Parathyroid adenoma (tissue), 2 donors: Measurements from ENCODE around the gene CXCL11.

ENCODE experiments used
- H2AFZ ChIP-seq: fragments of 300-600 bp; sonication (generic); one replicate; pipeline ENCODE4 v1.7.0; 2017; ENCODE audit warnings: antibody characterized with exemption, mild to moderate bottlenecking
- H3K27ac ChIP-seq: fragments of 300-600 bp; sonication (generic); one replicate; pipeline ENCODE4 v1.7.0; 2017
- H3K27me3 ChIP-seq: fragments of 300-600 bp; sonication (generic); one replicate; pipeline ENCODE4 v1.7.0; 2017; ENCODE audit warnings: low read length; ENCODE audit not compliant: control insufficient read depth, insufficient read depth
- H3K36me3 ChIP-seq: fragments of 300-600 bp; sonication (generic); one replicate; pipeline ENCODE4 v1.7.0; 2017; ENCODE audit warnings: low read length; ENCODE audit not compliant: control insufficient read depth, insufficient read depth
- H3K4me1 ChIP-seq: fragments of 300-600 bp; sonication (generic); one replicate; pipeline ENCODE4 v1.7.0; 2017; ENCODE audit warnings: control low read depth
- H3K4me2 ChIP-seq: fragments of 300-600 bp; sonication (generic); one replicate; pipeline ENCODE4 v1.7.0; 2017; ENCODE audit warnings: low read length
- H3K4me3 ChIP-seq: fragments of 300-600 bp; sonication (generic); one replicate; pipeline ENCODE4 v1.7.0; 2017; ENCODE audit warnings: low read depth, low read length
- H3K79me2 ChIP-seq: fragments of 300-600 bp; sonication (generic); one replicate; pipeline ENCODE4 v1.7.0; 2017; ENCODE audit warnings: control low read depth
- H3K9ac ChIP-seq: fragments of 300-600 bp; sonication (generic); one replicate; pipeline ENCODE4 v1.7.0; 2017; ENCODE audit warnings: mild to moderate bottlenecking
- H3K9me3 ChIP-seq: fragments of 300-600 bp; sonication (generic); one replicate; pipeline ENCODE4 v1.7.0; 2017; ENCODE audit warnings: low read length; ENCODE audit not compliant: control insufficient read depth
- TF ChIP-seq, protein P1 (sequence below): fragments of 300-600 bp; sonication (generic); IDR thresholded peaks from one replicate; pipeline ENCODE4 v1.7.0; 2017; ENCODE audit warnings: antibody characterized with exemption, mild to moderate bottlenecking
- donor health status: primary hyperparathyroidism.

Gene CXCL11

DNA sequence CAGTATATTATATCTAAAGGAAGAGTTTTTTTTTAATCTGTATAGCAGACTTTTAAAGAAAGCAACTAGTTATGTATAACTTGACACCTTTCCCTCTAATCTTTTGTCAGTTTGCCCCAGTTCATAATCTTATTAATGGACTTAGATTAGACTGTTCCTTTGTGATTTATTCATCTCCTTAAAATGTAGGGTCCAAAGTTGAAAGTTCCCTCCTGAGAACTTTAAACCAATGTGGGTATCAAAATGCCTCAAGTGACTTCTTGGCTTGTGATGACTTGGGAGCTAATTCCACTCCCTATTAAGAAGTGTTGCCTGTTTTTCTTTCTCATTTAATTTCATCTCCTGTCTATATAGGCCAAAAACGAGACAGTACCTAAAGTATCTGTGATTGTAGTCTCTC lies 38.8 kb downstream of the CXCL11 start:
- Histone ChIP-seq H3K4me3 (no peak overlapping the region), H3K27ac (no peak overlapping the region)
- TF ChIP-seq, protein P1, sequence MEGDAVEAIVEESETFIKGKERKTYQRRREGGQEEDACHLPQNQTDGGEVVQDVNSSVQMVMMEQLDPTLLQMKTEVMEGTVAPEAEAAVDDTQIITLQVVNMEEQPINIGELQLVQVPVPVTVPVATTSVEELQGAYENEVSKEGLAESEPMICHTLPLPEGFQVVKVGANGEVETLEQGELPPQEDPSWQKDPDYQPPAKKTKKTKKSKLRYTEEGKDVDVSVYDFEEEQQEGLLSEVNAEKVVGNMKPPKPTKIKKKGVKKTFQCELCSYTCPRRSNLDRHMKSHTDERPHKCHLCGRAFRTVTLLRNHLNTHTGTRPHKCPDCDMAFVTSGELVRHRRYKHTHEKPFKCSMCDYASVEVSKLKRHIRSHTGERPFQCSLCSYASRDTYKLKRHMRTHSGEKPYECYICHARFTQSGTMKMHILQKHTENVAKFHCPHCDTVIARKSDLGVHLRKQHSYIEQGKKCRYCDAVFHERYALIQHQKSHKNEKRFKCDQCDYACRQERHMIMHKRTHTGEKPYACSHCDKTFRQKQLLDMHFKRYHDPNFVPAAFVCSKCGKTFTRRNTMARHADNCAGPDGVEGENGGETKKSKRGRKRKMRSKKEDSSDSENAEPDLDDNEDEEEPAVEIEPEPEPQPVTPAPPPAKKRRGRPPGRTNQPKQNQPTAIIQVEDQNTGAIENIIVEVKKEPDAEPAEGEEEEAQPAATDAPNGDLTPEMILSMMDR, result no peak

DNA sequence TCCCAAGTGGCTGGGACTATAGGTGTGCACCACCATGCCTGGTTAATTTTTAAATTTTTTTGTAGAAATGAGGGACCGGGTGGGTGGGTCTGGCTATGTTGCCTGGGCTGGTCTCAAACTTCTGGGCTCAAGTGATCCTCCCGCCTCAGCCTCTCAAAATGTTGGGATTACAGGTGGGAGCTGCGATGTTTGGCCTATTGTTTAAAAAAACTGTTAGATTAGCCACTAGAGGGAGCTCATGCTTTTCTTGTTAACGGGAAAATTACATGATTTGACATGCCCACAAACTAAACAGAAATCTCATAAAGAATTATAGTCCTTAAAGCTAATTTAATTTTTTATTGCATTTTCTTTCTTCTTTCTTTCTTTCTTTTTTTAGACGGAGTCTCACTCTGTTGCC lies 40.1 kb downstream of the CXCL11 start:
- H2AFZ ChIP-seq, result no peak overlapping the region
- no peak overlapping the region for H3K4me3 ChIP-seq
- H3K27ac ChIP-seq, result no peak overlapping the region
- no peak overlapping the region for H3K9ac ChIP-seq
- TF ChIP-seq, protein P1, result peak; percentile 54
- no peaks in the 10 kb centered on the region for H3K27me3 ChIP-seq
- no peaks in the 10 kb centered on the region for H3K9me3 ChIP-seq
- H3K79me2 ChIP-seq, result peaks cover 3% of the 10 kb centered on the region
- H3K4me2 ChIP-seq, result no peak overlapping the region
- H3K4me1 ChIP-seq, result no peaks in the 10 kb centered on the region
- no peaks in the 10 kb centered on the region for H3K36me3 ChIP-seq

More for the DNA sequence above, 38.8 kb downstream of the CXCL11 start:
- Histone ChIP-seq H3K4me2 (no peak overlapping the region), H3K36me3 (no peaks in the 10 kb centered on the region), H2AFZ (no peak overlapping the region), H3K9ac (no peak overlapping the region), H3K27me3 (no peaks in the 10 kb centered on the region), H3K4me1 (no peaks in the 10 kb centered on the region), H3K79me2 (no peaks in the 10 kb centered on the region), H3K9me3 (no peaks in the 10 kb centered on the region)

DNA sequence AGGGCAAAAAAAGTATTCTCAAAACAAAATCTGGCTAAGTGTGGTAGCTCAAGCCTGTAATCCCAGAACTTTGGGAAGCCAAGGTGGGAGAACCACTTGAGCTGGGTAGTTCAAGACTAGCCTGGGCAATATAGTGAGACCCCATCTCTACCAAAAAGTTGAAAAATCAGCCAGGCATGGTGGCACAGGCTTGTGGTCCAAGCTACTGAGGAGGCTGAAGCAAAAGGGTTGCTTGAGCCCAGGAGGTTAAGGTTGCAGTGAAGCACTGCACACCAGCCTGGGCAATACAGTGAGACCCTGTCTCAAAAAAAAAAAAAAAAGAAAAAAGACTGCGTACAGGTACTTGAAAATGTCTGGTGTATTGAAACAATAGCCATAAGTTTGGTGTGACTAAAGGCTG lies 43.4 kb downstream of the CXCL11 start:
- no peaks in the 10 kb centered on the region for H3K36me3 ChIP-seq
- no peaks in the 10 kb centered on the region for H3K4me1 ChIP-seq
- H3K9ac ChIP-seq, result no peak overlapping the region
- no peak overlapping the region for H3K4me3 ChIP-seq
- H3K79me2 ChIP-seq, result peaks cover 20% of the 10 kb centered on the region
- H3K27me3 ChIP-seq, result no peaks in the 10 kb centered on the region
- no peak overlapping the region for H3K27ac ChIP-seq
- H3K9me3 ChIP-seq, result no peaks in the 10 kb centered on the region
- no peak overlapping the region for H2AFZ ChIP-seq
- H3K4me2 ChIP-seq, result no peak overlapping the region
- TF ChIP-seq, protein P1, result no peak

DNA sequence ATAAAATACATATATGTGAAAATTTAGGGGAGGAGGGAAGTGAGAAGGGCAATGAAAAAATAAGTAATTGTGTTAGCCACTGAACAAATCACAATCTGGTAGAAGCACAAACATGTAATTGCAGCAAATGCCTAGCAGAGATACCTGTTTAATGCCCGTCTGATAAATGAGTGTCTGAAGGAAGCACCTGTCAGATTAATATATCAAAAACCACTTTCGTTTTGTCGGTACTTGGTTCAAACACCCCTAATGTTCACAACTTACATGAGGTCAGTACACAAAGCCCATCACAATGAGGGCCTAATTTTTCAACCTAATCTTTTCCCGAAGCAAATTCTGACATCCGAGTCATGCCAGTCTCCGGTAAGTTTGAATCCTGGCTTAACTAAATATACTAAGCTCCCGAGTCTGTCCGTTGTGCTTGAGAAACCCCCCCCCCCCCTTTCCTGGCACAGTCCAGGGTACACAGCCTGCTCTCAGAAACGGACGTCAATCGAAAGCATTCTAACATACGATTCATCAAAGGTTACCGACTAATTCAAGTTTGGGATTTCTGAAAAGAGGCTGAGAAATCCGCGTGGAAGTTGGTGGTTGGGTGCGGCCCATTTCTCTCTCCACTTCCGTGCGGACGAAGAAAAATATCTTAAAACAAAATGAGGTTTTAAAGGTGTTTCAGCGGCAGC lies 45.9 kb downstream of the CXCL11 start:
- peak overlapping the region; percentile 77 for H3K4me2 ChIP-seq
- no peaks in the 10 kb centered on the region for H3K36me3 ChIP-seq
- H3K27ac ChIP-seq, result peak overlapping the region; percentile 24
- TF ChIP-seq, protein P1, result no peak
- no peak overlapping the region for H3K9ac ChIP-seq
- peaks cover 20% of the 10 kb centered on the region for H3K79me2 ChIP-seq
- H3K4me1 ChIP-seq, result no peaks in the 10 kb centered on the region
- H3K9me3 ChIP-seq, result no peaks in the 10 kb centered on the region
- peak overlapping the region; percentile 94 for H2AFZ ChIP-seq
- H3K27me3 ChIP-seq, result no peaks in the 10 kb centered on the region
- H3K4me3 ChIP-seq, result peak overlapping the region; percentile 88

DNA sequence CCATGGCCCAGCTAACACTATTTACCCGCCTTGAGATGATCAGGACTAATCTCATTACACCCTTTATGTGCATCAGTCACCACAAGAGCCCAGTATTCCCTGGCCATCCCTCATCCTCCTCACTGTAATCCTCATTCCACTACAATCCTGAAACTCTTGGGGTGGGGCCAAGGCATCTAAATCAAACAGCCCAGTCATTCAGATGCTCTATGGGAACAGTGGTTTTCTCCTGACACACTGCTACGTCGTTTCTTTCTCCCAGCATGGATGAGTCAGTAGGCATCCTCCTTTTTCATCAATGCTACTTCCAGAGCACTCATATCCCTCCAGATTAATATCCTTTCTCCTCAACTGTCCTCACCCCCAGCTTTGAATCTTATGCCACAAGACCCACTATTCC lies 50.8 kb downstream of the CXCL11 start:
- peaks cover 11% of the 10 kb centered on the region for H3K79me2 ChIP-seq
- no peak overlapping the region for H3K4me2 ChIP-seq
- H3K9me3 ChIP-seq, result no peaks in the 10 kb centered on the region
- no peaks in the 10 kb centered on the region for H3K36me3 ChIP-seq
- H3K27me3 ChIP-seq, result no peaks in the 10 kb centered on the region
- no peak overlapping the region for H3K27ac ChIP-seq
- no peaks in the 10 kb centered on the region for H3K4me1 ChIP-seq
- H3K9ac ChIP-seq, result no peak overlapping the region
- TF ChIP-seq, protein P1, result no peak
- H3K4me3 ChIP-seq, result no peak overlapping the region
- H2AFZ ChIP-seq, result no peak overlapping the region
